CD8-positive, alpha-beta memory T cell (primary cell): ENCODE data around the gene C16orf46. TPM values are rescaled to one million over a fixed set of nuclear protein-coding genes. Genes with fewer than 3 reads are reported as not detected.

ENCODE experiments used
- CTCF ChIA-PET: fragments of 350-600 bp; sonication (Branson Sonifier 250); formaldehyde crosslinking; loops from one replicate; lab custom pipeline; 2021; ENCODE audit warnings: antibody characterized with exemption; lab: Charles Lee
- POLR2A ChIA-PET: fragments of 350-600 bp; sonication (Branson Sonifier 250); formaldehyde crosslinking; loops from one replicate; lab custom pipeline; 2021; ENCODE audit warnings: antibody characterized with exemption; lab: Charles Lee
- DNase-seq, 5 donors: peaks; one replicate each; pipeline versions ENCODE4 v3.0.0 to v3.0.0-alpha.2; 2020 to 2022; ENCODE audit warnings: mixed read lengths in 1 of 5
- H3K27ac ChIP-seq: one replicate; pipeline ENCODE4 v1.7.0; 2013; ENCODE audit warnings: low read depth, mild to moderate bottlenecking, low read length, moderate library complexity
- H3K27me3 ChIP-seq: 2 replicates; pipeline ENCODE4 v1.7.0; 2013; ENCODE audit warnings: low read length, mild to moderate bottlenecking; ENCODE audit not compliant: insufficient read depth, poor library complexity, severe bottlenecking
- H3K36me3 ChIP-seq: 2 replicates; pipeline ENCODE4 v1.7.0; 2013; ENCODE audit warnings: mild to moderate bottlenecking, low read length, moderate library complexity; ENCODE audit not compliant: insufficient read depth
- H3K4me1 ChIP-seq: 2 replicates; pipeline ENCODE4 v1.7.0; 2013; ENCODE audit warnings: mild to moderate bottlenecking, low read length, moderate library complexity; ENCODE audit not compliant: insufficient read depth
- H3K4me3 ChIP-seq: 2 replicates; pipeline ENCODE4 v1.7.0; 2013; ENCODE audit warnings: mild to moderate bottlenecking, low read length
- H3K9me3 ChIP-seq: 2 replicates; pipeline ENCODE4 v1.7.0; 2013; ENCODE audit warnings: mild to moderate bottlenecking, low read length
- H3K27ac Mint-ChIP-seq, 8 donors: one replicate each; pipeline ENCODE4 v1.8.0; 2020 to 2021; ENCODE audit warnings: mixed read lengths in 8 of 8, mild to moderate bottlenecking in 6 of 8, inconsistent platforms in 3 of 8, moderate library complexity in 3 of 8
- H3K27me3 Mint-ChIP-seq, 2 donors: one replicate each; pipeline ENCODE4 v1.8.0; 2020 to 2021; ENCODE audit warnings: mixed read lengths in 2 of 2, mild to moderate bottlenecking in 1 of 2, moderate library complexity in 1 of 2
- H3K36me3 Mint-ChIP-seq, 3 donors: one replicate each; pipeline ENCODE4 v1.8.0; 2020 to 2021; ENCODE audit warnings: mixed read lengths in 3 of 3, inconsistent platforms in 1 of 3, mild to moderate bottlenecking in 1 of 3
- H3K4me1 Mint-ChIP-seq, 3 donors: one replicate each; pipeline ENCODE4 v1.8.0; 2020 to 2021; ENCODE audit warnings: mixed read lengths in 3 of 3, inconsistent platforms in 1 of 3, mild to moderate bottlenecking in 1 of 3
- H3K4me3 Mint-ChIP-seq, 7 donors: one replicate each; pipeline ENCODE4 v1.8.0; 2020 to 2021; ENCODE audit warnings: mixed read lengths in 7 of 7, mild to moderate bottlenecking in 6 of 7, moderate library complexity in 4 of 7, inconsistent platforms in 2 of 7
- H3K9me3 Mint-ChIP-seq, 5 donors: one replicate each; pipeline ENCODE4 v1.8.0; 2020 to 2022; ENCODE audit warnings: mixed read lengths in 5 of 5, mild to moderate bottlenecking in 3 of 5, moderate library complexity in 2 of 5, inconsistent platforms in 1 of 5
- polyA plus RNA-seq: library from polyadenylated mRNA; unstranded; fragments of 300-500 nt; fragmentation: Illumina TruSeq; gene quantifications from one replicate; pipeline ENCODE4 v1.2.3, GENCODE V29; 2021
- total RNA-seq, 2 experiments: library from RNA; stranded (reverse); gene quantifications; one replicate each; pipeline ENCODE4 v1.2.3, GENCODE V29; 2021

Gene C16orf46
- total and polyA plus RNA-seq, 3 experiments from 2014 or later: 0.59 to 0.93 TPM; not detected in 1

- peak; percentile 98 to 99 (median 99) for DNase-seq
- Histone ChIP-seq H3K27ac (peak within 1 kb of the TSS; percentile 57), H3K9me3 (no peaks in the 10 kb centered on the region), H3K4me3 (peak within 1 kb of the TSS; percentile 56), H3K4me1 (peaks cover 9% of the 10 kb centered on the region), H3K36me3 (no peaks in the 10 kb centered on the region), H3K27me3 (no peaks in the 10 kb centered on the region)
- Mint-ChIP-seq H3K27ac (peak within 1 kb of the TSS; percentile 1 to 92 (median 65)), H3K27me3 (no peaks in the 10 kb centered on the region), H3K4me1 (peaks cover 5 to 17% (median 7%) of the 10 kb centered on the region in 3 donors), H3K9me3 (no peaks in the 10 kb centered on the region), H3K36me3 (peaks cover 0 to 2% (median 1%) of the 10 kb centered on the region in 3 donors), H3K4me3 (peak within 1 kb of the TSS; percentile 72 to 89 (median 85))
- ChIA-PET CTCF (interaction anchor here (1.4 kb wide), 1 partner anchor 60 kb away, joined by 4 read pairs; the partner anchor contains the start of gene ATMIN), POLR2A (interaction anchor here (0.6 kb wide), 1 partner anchor 709 kb away, joined by 12 read pairs; no protein-coding TSS in a partner anchor)
Measured at GRCh38 chr16:81095953-81096714, 19.1 kb upstream of the C16orf46 start, which contains the start of gene GCSH. GCSH (minus strand) TSS chr16:81096395; CDS start chr16:81096278, 117 bp downstream.

- Histone ChIP-seq H3K27ac (peak overlapping the region; percentile 57), H3K27me3 (no peaks in the 10 kb centered on the region), H3K9me3 (no peaks in the 10 kb centered on the region), H3K4me3 (peak overlapping the region; percentile 56), H3K4me1 (peaks cover 9% of the 10 kb centered on the region), H3K36me3 (no peaks in the 10 kb centered on the region)
- no peaks in the 10 kb centered on the region for H3K9me3 Mint-ChIP-seq
- H3K36me3 Mint-ChIP-seq: peaks cover 0 to 2% (median 2%) of the 10 kb centered on the region in 3 donors
- peak overlapping the region; percentile 64 to 85 (median 72) for H3K4me3 Mint-ChIP-seq
- peak overlapping the region in 2 of 8 donors; percentile 14 to 77 for H3K27ac Mint-ChIP-seq
- peak in 1 of 5 donors; percentile 1 for DNase-seq
- POLR2A ChIA-PET: no interaction called here
- CTCF ChIA-PET: interaction anchor here (0.8 to 1.6 kb wide), 2 partner anchors 60 to 61 kb away, joined by 3 to 4 read pairs; partner anchors contain the start of gene ATMIN
- no peaks in the 10 kb centered on the region for H3K27me3 Mint-ChIP-seq
- H3K4me1 Mint-ChIP-seq: peaks cover 5 to 17% (median 7%) of the 10 kb centered on the region in 3 donors
Measured at GRCh38 chr16:81095653-81095952, 18.6 kb upstream of the C16orf46 start.

- H3K4me3 ChIP-seq: no peak overlapping the region
- no peak overlapping the region for H3K27ac ChIP-seq
- Mint-ChIP-seq H3K27me3 (no peaks in the 10 kb centered on the region), H3K4me1 (peaks cover 5 to 17% (median 7%) of the 10 kb centered on the region in 3 donors), H3K27ac (peak overlapping the region in 1 of 8 donors; percentile 3), H3K9me3 (no peaks in the 10 kb centered on the region), H3K36me3 (peaks cover 0 to 4% (median 2%) of the 10 kb centered on the region in 3 donors), H3K4me3 (peak overlapping the region; percentile 68 to 85 (median 79))
- DNase-seq: no peak
- H3K4me1 ChIP-seq: peaks cover 9% of the 10 kb centered on the region
- H3K36me3 ChIP-seq: no peaks in the 10 kb centered on the region
- no peaks in the 10 kb centered on the region for H3K9me3 ChIP-seq
- ChIA-PET POLR2A (interaction anchor here (0.5 to 0.7 kb wide), 2 partner anchors 15 to 27 kb away, joined by 3 to 4 read pairs; no protein-coding TSS in a partner anchor), CTCF (interaction anchor here (0.8 to 1.6 kb wide), 3 partner anchors 13 to 60 kb away, joined by 3 to 4 read pairs (median 3); partner anchors contain the start of gene ATMIN)
- no peaks in the 10 kb centered on the region for H3K27me3 ChIP-seq
Measured at GRCh38 chr16:81094771-81095251, 17.8 kb upstream of the C16orf46 start.

- no peak overlapping the region for H3K4me3 Mint-ChIP-seq
Measured at GRCh38 chr16:81088836-81089235, 11.8 kb upstream of the C16orf46 start.

GRCh38 chr16:81081014-81081413 lies 4.0 kb upstream of the C16orf46 start:
- H3K27me3 Mint-ChIP-seq: peaks cover 0 to 4% of the 10 kb centered on the region in 2 donors
- no peak overlapping the region for H3K4me3 Mint-ChIP-seq
- DNase-seq: no peak
- peaks cover 3 to 5% (median 4%) of the 10 kb centered on the region in 3 donors for H3K4me1 Mint-ChIP-seq
- H3K4me1 ChIP-seq: peaks cover 9% of the 10 kb centered on the region
- H3K36me3 Mint-ChIP-seq: peaks cover 0 to 2% (median 0%) of the 10 kb centered on the region in 3 donors
- no peak overlapping the region for H3K4me3 ChIP-seq
- H3K9me3 Mint-ChIP-seq: no peaks in the 10 kb centered on the region
- ChIA-PET POLR2A (interaction anchor here (0.6 kb wide), 1 partner anchor 392 kb away, joined by 6 read pairs; no protein-coding TSS in a partner anchor), CTCF (interaction anchor here (0.8 kb wide), 2 partner anchors 14 to 45 kb away, joined by 3 read pairs; partner anchors contain the start of gene ATMIN)
- no peak overlapping the region for H3K27ac ChIP-seq
- H3K27ac Mint-ChIP-seq: no peak overlapping the region
- H3K27me3 ChIP-seq: no peaks in the 10 kb centered on the region
- H3K9me3 ChIP-seq: no peaks in the 10 kb centered on the region
- no peaks in the 10 kb centered on the region for H3K36me3 ChIP-seq

More at GRCh38 chr16:81088836-81089235, 11.8 kb upstream of the C16orf46 start:
- H3K36me3 ChIP-seq: no peaks in the 10 kb centered on the region
- DNase-seq: no peak
- no peaks in the 10 kb centered on the region for H3K9me3 Mint-ChIP-seq
- H3K9me3 ChIP-seq: no peaks in the 10 kb centered on the region
- H3K27me3 ChIP-seq: no peaks in the 10 kb centered on the region
- H3K36me3 Mint-ChIP-seq: peaks cover 0 to 5% (median 5%) of the 10 kb centered on the region in 3 donors
- H3K27ac ChIP-seq: no peak overlapping the region
- H3K4me3 ChIP-seq: no peak overlapping the region
- H3K4me1 Mint-ChIP-seq: peaks cover 0 to 3% (median 0%) of the 10 kb centered on the region in 3 donors
- CTCF ChIA-PET: no interaction called here
- POLR2A ChIA-PET: no interaction called here
- H3K27me3 Mint-ChIP-seq: no peaks in the 10 kb centered on the region
- peak overlapping the region in 1 of 8 donors; percentile 28 for H3K27ac Mint-ChIP-seq
- H3K4me1 ChIP-seq: no peaks in the 10 kb centered on the region

GRCh38 chr16:81080233-81080632 lies 3.2 kb upstream of the C16orf46 start:
- Mint-ChIP-seq H3K27me3 (peaks cover 0 to 4% of the 10 kb centered on the region in 2 donors), H3K27ac (peak overlapping the region in 2 of 8 donors; percentile 27 to 56), H3K4me3 (peak overlapping the region in 1 of 7 donors; percentile 78), H3K9me3 (no peaks in the 10 kb centered on the region), H3K36me3 (peaks cover 0 to 2% (median 0%) of the 10 kb centered on the region in 3 donors), H3K4me1 (peaks cover 3 to 5% (median 4%) of the 10 kb centered on the region in 3 donors)
- H3K4me3 ChIP-seq: no peak overlapping the region
- H3K9me3 ChIP-seq: no peaks in the 10 kb centered on the region
- no peak overlapping the region for H3K27ac ChIP-seq
- DNase-seq: no peak
- peaks cover 10% of the 10 kb centered on the region for H3K4me1 ChIP-seq
- CTCF ChIA-PET: no interaction called here
- no peaks in the 10 kb centered on the region for H3K36me3 ChIP-seq
- no peaks in the 10 kb centered on the region for H3K27me3 ChIP-seq
- POLR2A ChIA-PET: interaction anchor here (0.7 kb wide), 1 partner anchor 15 kb away, joined by 4 read pairs; no protein-coding TSS in a partner anchor

- peak overlapping the region; percentile 95 for H3K27ac ChIP-seq
- peak overlapping the region; percentile 79 for H3K4me3 ChIP-seq
- ChIA-PET CTCF (interaction anchor here (1.4 to 4.1 kb wide), 2 partner anchors 38 to 41 kb away, joined by 4 to 39 read pairs; partner anchors contain the start of gene ATMIN), POLR2A (interaction anchor here (1.0 to 2.5 kb wide), 4 partner anchors 42 to 238 kb away, joined by 3 to 18 read pairs (median 10); partner anchors contain the start of genes ATMIN, CENPN, CMC2 and GAN)
- no peak overlapping the region for H3K4me3 Mint-ChIP-seq
- DNase-seq: peak; percentile 89 to 96 (median 94)
- H3K36me3 Mint-ChIP-seq: peaks cover 0 to 2% (median 0%) of the 10 kb centered on the region in 3 donors
- H3K9me3 Mint-ChIP-seq: no peaks in the 10 kb centered on the region
- no peaks in the 10 kb centered on the region for H3K36me3 ChIP-seq
- peaks cover 3 to 5% (median 4%) of the 10 kb centered on the region in 3 donors for H3K4me1 Mint-ChIP-seq
- no peaks in the 10 kb centered on the region for H3K27me3 ChIP-seq
- peaks cover 10% of the 10 kb centered on the region for H3K4me1 ChIP-seq
- H3K27ac Mint-ChIP-seq: no peak overlapping the region
- H3K9me3 ChIP-seq: no peaks in the 10 kb centered on the region
- H3K27me3 Mint-ChIP-seq: peaks cover 2 to 4% of the 10 kb centered on the region in 2 donors
Measured at GRCh38 chr16:81076566-81077075, 417 bp downstream of the C16orf46 start.
